Liver (tissue), 9 donors: ENCODE measurements around the gene NECAB2. TPM values are rescaled to one million over a fixed set of nuclear protein-coding genes. Genes with fewer than 3 reads are reported as not detected.

Source experiments
- DNase-seq: peaks from one replicate; pipeline ENCODE4 v3.0.0-alpha.2; 2017; ENCODE audit warnings: low spot score
- H3K27ac ChIP-seq, 2 donors: one replicate each; pipeline ENCODE4 v1.7.0; 2013; ENCODE audit warnings: inconsistent platforms in 2 of 2, low read length in 2 of 2, control low read depth in 1 of 2, low read depth in 1 of 2, mild to moderate bottlenecking in 1 of 2
- H3K27me3 ChIP-seq, 4 donors: one replicate each; pipeline versions ENCODE4 v1.6.1 to v1.7.0; 2013; ENCODE audit warnings: low read length in 3 of 4, inconsistent platforms in 1 of 4, mild to moderate bottlenecking in 1 of 4, moderate library complexity in 1 of 4; ENCODE audit not compliant: control insufficient read depth in 4 of 4, insufficient read depth in 4 of 4
- H3K36me3 ChIP-seq, 4 donors: one replicate each; pipeline versions ENCODE4 v1.6.1 to v1.7.0; 2013; ENCODE audit warnings: low read length in 3 of 4, mild to moderate bottlenecking in 3 of 4, low read depth in 1 of 4, moderate library complexity in 1 of 4; ENCODE audit not compliant: control insufficient read depth in 4 of 4, insufficient read depth in 3 of 4
- H3K4me1 ChIP-seq, 4 donors: one replicate each; pipeline versions ENCODE4 v1.6.1 to v1.7.0; 2013; ENCODE audit warnings: low read length in 3 of 4, mild to moderate bottlenecking in 3 of 4, moderate library complexity in 1 of 4; ENCODE audit not compliant: control insufficient read depth in 4 of 4, insufficient read depth in 4 of 4
- H3K4me3 ChIP-seq, 3 donors: one replicate each; pipeline versions ENCODE4 v1.6.1 to v1.7.0; 2013; ENCODE audit warnings: low read length in 3 of 3, control low read depth in 1 of 3, low read depth in 1 of 3, mild to moderate bottlenecking in 1 of 3
- H3K9ac ChIP-seq, 2 donors: one replicate each; pipeline ENCODE4 v1.7.0; 2013; ENCODE audit warnings: low read length in 2 of 2, mild to moderate bottlenecking in 2 of 2, moderate library complexity in 2 of 2, control low read depth in 1 of 2, low read depth in 1 of 2
- H3K9me3 ChIP-seq, 4 donors: one replicate each; pipeline versions ENCODE4 v1.6.1 to v1.7.0; 2013; ENCODE audit warnings: low read length in 3 of 4; ENCODE audit not compliant: control insufficient read depth in 4 of 4
- FOXA1 ChIP-seq: IDR thresholded peaks from 2 replicates; pipeline ENCODE4 v1.6.1; 2016; ENCODE audit warnings: antibody characterized with exemption
- FOXA2 ChIP-seq: IDR thresholded peaks from 2 replicates; pipeline ENCODE4 v1.6.1; 2016; ENCODE audit warnings: antibody characterized with exemption
- GABPA ChIP-seq, 2 donors: IDR thresholded peaks in 1 of 2; conservative IDR thresholded peaks in 1 of 2; 2 replicates each; pipeline ENCODE4 v1.6.1; 2016; ENCODE audit warnings: antibody characterized with exemption in 2 of 2, mild to moderate bottlenecking in 1 of 2, moderate library complexity in 1 of 2
- HNF4A ChIP-seq, 2 donors: conservative IDR thresholded peaks; 2 replicates each; pipeline ENCODE4 v1.6.1; 2016; ENCODE audit warnings: antibody characterized with exemption in 2 of 2, mild to moderate bottlenecking in 2 of 2
- JUND ChIP-seq, 2 donors: IDR thresholded peaks; 2 replicates each; pipeline ENCODE4 v1.6.1; 2016; ENCODE audit warnings: antibody characterized with exemption in 2 of 2
- RAD21 ChIP-seq, 2 donors: IDR thresholded peaks; 2 replicates each; pipeline ENCODE4 v1.6.1; 2016; ENCODE audit warnings: antibody characterized with exemption in 2 of 2, mild to moderate bottlenecking in 2 of 2
- RXRA ChIP-seq, 2 donors: IDR thresholded peaks; 2 replicates each; pipeline ENCODE4 v1.6.1; 2017 to 2018; ENCODE audit warnings: antibody characterized with exemption in 2 of 2, mild to moderate bottlenecking in 1 of 2
- SP1 ChIP-seq: IDR thresholded peaks from 2 replicates; pipeline ENCODE4 v1.6.1; 2018; ENCODE audit warnings: antibody characterized with exemption, mild to moderate bottlenecking
- TAF1 ChIP-seq: conservative IDR thresholded peaks from 2 replicates; pipeline ENCODE4 v1.6.1; 2016; ENCODE audit warnings: antibody characterized with exemption, mild to moderate bottlenecking
- WGBS: extraction: QIAGEN DNeasy Blood & Tissue Kit; methylation state at CpG from one replicate; pipeline ENCODE4 v1.1.7; 2013; 5-methylcytosine and 5-hydroxymethylcytosine counted together
- polyA plus RNA-seq, 2 donors: library from polyadenylated mRNA; stranded (reverse) in 1 of 2; unstranded in 1 of 2; fragments of 200-250 nt in 1 of 2; fragments of >200 nt in 1 of 2; fragmentation: Nextera tagmentation in 1 of 2; extraction: Ambion mirVana in 1 of 2; gene quantifications; one replicate each; pipeline versions ENCODE4 v1.2.1 to v1.2.3, GENCODE V29; 2013 to 2015
- total RNA-seq, 2 donors: library from RNA; depleted of rRNA; stranded (reverse); fragments of >200 nt; gene quantifications; one replicate each; pipeline ENCODE4 v1.2.3, GENCODE V29; 2014
- TF ChIP-seq, protein P1 (sequence below): IDR thresholded peaks from 2 replicates; pipeline ENCODE4 v1.6.1; 2016; ENCODE audit warnings: antibody characterized with exemption
- TF ChIP-seq, protein P2 (sequence below): fragments of 150-350 bp; IDR thresholded peaks from 2 replicates; pipeline ENCODE4 v1.5.1; 2017; ENCODE audit warnings: improper control_type of control experiment, low read depth, low read length; ENCODE audit not compliant: missing input control
- TF ChIP-seq, protein P3 (sequence below): IDR thresholded peaks from 2 replicates; pipeline ENCODE4 v1.6.1; 2016; ENCODE audit warnings: antibody characterized with exemption
- donor health status: healthy.
- donor health status: healthy.
- donor health status: healthy.
- donor health status: healthy.
- donor health status: healthy.

NECAB2 gene
- total and polyA plus RNA-seq, 4 donors, result 2.7 to 3.8 (median 2.9) TPM; not detected in 1

DNA sequence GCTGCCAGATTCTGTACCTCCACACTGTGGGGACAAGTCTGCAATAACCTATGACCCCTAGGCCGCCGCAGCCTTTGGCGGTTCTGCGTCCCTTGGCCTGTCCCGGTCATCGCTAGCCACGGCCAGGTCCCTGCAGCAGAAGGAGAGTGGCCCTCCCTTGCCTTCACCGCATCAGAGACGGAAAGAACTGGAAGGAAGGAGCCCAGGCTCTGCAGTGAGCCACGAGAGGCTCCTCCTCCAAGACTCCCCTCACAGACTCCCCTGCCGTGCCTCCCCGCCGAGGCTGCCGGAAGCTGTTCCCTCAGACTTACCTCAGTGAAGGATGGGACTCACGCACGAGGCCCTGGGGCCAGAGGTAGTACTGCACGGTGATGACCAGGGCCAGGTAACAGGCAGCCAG, 63.5 kb downstream of the NECAB2 start (continued):
- TF ChIP-seq FOXA1 (no peak), HNF4A (conservative IDR thresholded peaks at IDR 0.05) (no peak), RAD21 (IDR thresholded peaks at IDR 0.05) (no peak)
- TF ChIP-seq, protein P1, sequence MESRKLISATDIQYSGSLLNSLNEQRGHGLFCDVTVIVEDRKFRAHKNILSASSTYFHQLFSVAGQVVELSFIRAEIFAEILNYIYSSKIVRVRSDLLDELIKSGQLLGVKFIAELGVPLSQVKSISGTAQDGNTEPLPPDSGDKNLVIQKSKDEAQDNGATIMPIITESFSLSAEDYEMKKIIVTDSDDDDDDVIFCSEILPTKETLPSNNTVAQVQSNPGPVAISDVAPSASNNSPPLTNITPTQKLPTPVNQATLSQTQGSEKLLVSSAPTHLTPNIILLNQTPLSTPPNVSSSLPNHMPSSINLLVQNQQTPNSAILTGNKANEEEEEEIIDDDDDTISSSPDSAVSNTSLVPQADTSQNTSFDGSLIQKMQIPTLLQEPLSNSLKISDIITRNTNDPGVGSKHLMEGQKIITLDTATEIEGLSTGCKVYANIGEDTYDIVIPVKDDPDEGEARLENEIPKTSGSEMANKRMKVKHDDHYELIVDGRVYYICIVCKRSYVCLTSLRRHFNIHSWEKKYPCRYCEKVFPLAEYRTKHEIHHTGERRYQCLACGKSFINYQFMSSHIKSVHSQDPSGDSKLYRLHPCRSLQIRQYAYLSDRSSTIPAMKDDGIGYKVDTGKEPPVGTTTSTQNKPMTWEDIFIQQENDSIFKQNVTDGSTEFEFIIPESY, result no peak

DNA sequence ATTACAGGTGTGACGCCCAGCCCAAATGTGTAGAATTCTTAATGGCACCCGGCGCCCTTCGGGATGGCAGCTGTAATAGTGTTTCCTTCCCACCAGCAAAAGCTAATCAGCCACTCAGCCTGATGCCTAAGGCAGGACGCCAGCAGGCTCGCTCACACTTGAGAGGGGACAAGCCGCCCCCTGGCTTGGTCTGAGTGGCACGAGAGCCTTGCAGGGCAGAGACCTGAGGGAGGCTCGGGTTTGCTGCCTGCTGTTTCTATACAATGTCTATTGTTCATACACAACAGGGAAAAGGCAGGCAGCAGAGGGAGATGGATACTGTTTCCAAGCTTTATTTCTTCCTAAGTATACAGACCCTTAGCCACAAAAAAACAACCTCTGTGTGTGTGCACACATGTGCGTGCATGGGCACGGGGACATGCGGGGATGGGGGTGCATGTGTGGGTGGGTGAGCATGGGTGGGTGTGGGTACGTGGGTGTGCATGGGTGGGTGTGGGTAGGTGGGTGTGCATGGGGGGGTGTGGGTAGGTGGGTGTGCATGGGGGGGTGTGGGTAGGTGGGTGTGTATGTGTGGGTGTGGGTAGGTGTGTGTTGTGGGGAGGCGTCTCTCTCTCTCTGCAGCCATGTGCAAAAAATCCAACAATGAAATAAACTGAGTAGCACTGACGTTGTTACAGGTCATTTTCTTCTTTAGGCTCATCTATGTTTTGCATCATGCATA, 64.6 kb downstream of the NECAB2 start:
- DNase-seq, result no peak
- Histone ChIP-seq H3K9ac (no peak overlapping the region), H3K4me3 (no peak overlapping the region), H3K36me3 (no peaks in the 10 kb centered on the region), H3K9me3 (peaks cover 0 to 2% (median under 1%) of the 10 kb centered on the region in 4 donors), H3K27ac (no peak overlapping the region), H3K27me3 (no peaks in the 10 kb centered on the region), H3K4me1 (no peaks in the 10 kb centered on the region)
- 85% methylated on average over 15 of the region's 15 CpGs for WGBS
- TF ChIP-seq SP1 (no peak), FOXA1 (no peak), JUND (IDR thresholded peaks at IDR 0.05) (no peak), FOXA2 (no peak), RXRA (IDR thresholded peaks at IDR 0.05) (no peak), HNF4A (conservative IDR thresholded peaks at IDR 0.05) (no peak), GABPA (IDR thresholded peaks at IDR 0.05 in 1 of 2, conservative IDR thresholded peaks at IDR 0.05 in 1 of 2) (no peak), TAF1 (no peak)
- TF ChIP-seq, protein P2, sequence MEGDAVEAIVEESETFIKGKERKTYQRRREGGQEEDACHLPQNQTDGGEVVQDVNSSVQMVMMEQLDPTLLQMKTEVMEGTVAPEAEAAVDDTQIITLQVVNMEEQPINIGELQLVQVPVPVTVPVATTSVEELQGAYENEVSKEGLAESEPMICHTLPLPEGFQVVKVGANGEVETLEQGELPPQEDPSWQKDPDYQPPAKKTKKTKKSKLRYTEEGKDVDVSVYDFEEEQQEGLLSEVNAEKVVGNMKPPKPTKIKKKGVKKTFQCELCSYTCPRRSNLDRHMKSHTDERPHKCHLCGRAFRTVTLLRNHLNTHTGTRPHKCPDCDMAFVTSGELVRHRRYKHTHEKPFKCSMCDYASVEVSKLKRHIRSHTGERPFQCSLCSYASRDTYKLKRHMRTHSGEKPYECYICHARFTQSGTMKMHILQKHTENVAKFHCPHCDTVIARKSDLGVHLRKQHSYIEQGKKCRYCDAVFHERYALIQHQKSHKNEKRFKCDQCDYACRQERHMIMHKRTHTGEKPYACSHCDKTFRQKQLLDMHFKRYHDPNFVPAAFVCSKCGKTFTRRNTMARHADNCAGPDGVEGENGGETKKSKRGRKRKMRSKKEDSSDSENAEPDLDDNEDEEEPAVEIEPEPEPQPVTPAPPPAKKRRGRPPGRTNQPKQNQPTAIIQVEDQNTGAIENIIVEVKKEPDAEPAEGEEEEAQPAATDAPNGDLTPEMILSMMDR, result no peak
- TF ChIP-seq, protein P1, result no peak
- TF ChIP-seq, protein P3, sequence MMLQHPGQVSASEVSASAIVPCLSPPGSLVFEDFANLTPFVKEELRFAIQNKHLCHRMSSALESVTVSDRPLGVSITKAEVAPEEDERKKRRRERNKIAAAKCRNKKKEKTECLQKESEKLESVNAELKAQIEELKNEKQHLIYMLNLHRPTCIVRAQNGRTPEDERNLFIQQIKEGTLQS, result no peak
